Spleen (tissue), 11 donors: Measurements from ENCODE around the gene WDR33. TPM values are rescaled to one million over a fixed set of nuclear protein-coding genes. Genes with fewer than 3 reads are reported as not detected.
A peak's percentile ranks its signal among the peaks of the same experiment; 100 is the strongest.
"Not testable (repeated sequence)": the region's sequence is repeated elsewhere in the genome, so short reads cannot be mapped to it uniquely, and the experiment has no call there.

Experiments used
- DNase-seq: peaks from one replicate; pipeline ENCODE4 v3.0.0-alpha.2; 2020
- H3K27ac ChIP-seq, 8 donors: fragments of 200-600 bp; sonication (generic) in 7 of 8; 1 replicate in 4 of 8; 2 replicates in 4 of 8; pipeline versions ENCODE4 v1.5.0 to v1.8.0; 2016 to 2021; ENCODE audit warnings: inconsistent platforms in 4 of 8, mild to moderate bottlenecking in 4 of 8, moderate library complexity in 1 of 8
- H3K27me3 ChIP-seq, 7 donors: fragments of 200-600 bp; sonication (generic) in 6 of 7; replicated peaks in 1 of 7; 1 replicate in 4 of 7; 2 replicates in 3 of 7; pipeline versions ENCODE4 v1.5.0 to v1.8.0; 2016 to 2021; ENCODE audit warnings: inconsistent platforms in 3 of 7, mild to moderate bottlenecking in 1 of 7
- H3K36me3 ChIP-seq, 6 donors: fragments of 200-600 bp; sonication (generic) in 5 of 6; 1 replicate in 4 of 6; 2 replicates in 2 of 6; pipeline versions ENCODE4 v1.5.0 to v1.8.0; 2016 to 2021; ENCODE audit warnings: inconsistent platforms in 2 of 6
- H3K4me1 ChIP-seq, 6 donors: fragments of 200-600 bp; sonication (generic) in 5 of 6; 1 replicate in 3 of 6; 2 replicates in 3 of 6; pipeline versions ENCODE4 v1.5.0 to v1.8.0; 2016 to 2021; ENCODE audit warnings: inconsistent platforms in 3 of 6
- H3K4me3 ChIP-seq, 8 donors: fragments of 200-600 bp; sonication (generic) in 7 of 8; 1 replicate in 4 of 8; 2 replicates in 4 of 8; pipeline versions ENCODE4 v1.5.0 to v1.8.0; 2016 to 2021; ENCODE audit warnings: inconsistent platforms in 4 of 8, mild to moderate bottlenecking in 4 of 8, moderate library complexity in 2 of 8
- H3K9me3 ChIP-seq, 8 donors: fragments of 200-600 bp; sonication (generic) in 7 of 8; 1 replicate in 4 of 8; 2 replicates in 4 of 8; pipeline versions ENCODE4 v1.5.0 to v1.8.0; 2016 to 2021; ENCODE audit warnings: inconsistent platforms in 4 of 8
- CTCF ChIP-seq, 11 experiments: fragments of 200-600 bp in 7 of 11; fragments of 450-650 bp in 4 of 11; sonication (generic) in 4 of 11; IDR thresholded peaks in 8 of 11; conservative IDR thresholded peaks in 3 of 11; 1 replicate in 7 of 11; 2 replicates in 4 of 11; pipeline versions ENCODE4 v1.4.0 to v1.8.0; 2016 to 2021; ENCODE audit warnings: antibody characterized with exemption in 11 of 11, inconsistent platforms in 4 of 11, mild to moderate bottlenecking in 1 of 11
- POLR2A ChIP-seq, 3 donors: fragments of 450-650 bp; IDR thresholded peaks; one replicate each; pipeline ENCODE4 v1.5.1; 2017; ENCODE audit warnings: antibody characterized with exemption in 3 of 3, mild to moderate bottlenecking in 1 of 3
- POLR2AphosphoS5 ChIP-seq, 3 donors: sonication (generic); formaldehyde crosslinking; IDR thresholded peaks; one replicate each; pipeline ENCODE4 v1.5.1; 2017; ENCODE audit warnings: antibody characterized with exemption in 3 of 3
- WGBS, 5 donors: extraction: QIAGEN DNeasy Blood & Tissue Kit in 3 of 5; methylation state at CpG; one replicate each; pipeline versions ENCODE4 v1.1.5 to v1.1.7; 2013 to 2018; 5-methylcytosine and 5-hydroxymethylcytosine counted together
- intact Hi-C: fragments of 100-400 bp; cut with DNase I; formaldehyde crosslinking; loops from one replicate; pipeline ENCODE4 v1.15.0; 2023; ENCODE audit warnings: low total_unique reads
- polyA plus RNA-seq, 3 donors: library from polyadenylated mRNA; stranded (reverse); fragments of 200-250 nt; gene quantifications; one replicate each; pipeline ENCODE4 v1.2.1, GENCODE V29; 2013
- total RNA-seq, 7 donors: library from RNA; depleted of rRNA in 3 of 7; stranded (reverse); fragments of >200 nt in 3 of 7; fragmentation: NEBNext Ultra II Directional in 4 of 7; extraction: Animal tissue kit (Norgen Biotek cat#: 25700) in 4 of 7; gene quantifications; one replicate each; pipeline versions ENCODE4 v1.1.0 to v1.2.1, GENCODE V29; 2016 to 2021
- donor health status: healthy with polysubstance abuse.
- donor health status: DM: no; HTN: no; CAD: no; lungs with moderate emphysema.
- donor health status: DM: no; HTN: no; CAD: no.
- donor health status: Bipolar disorder and iron deficiency.
- donor health status: healthy.
- donor health status: DM: no; HTN: no; CAD: no.
- donor health status: DM: yes; HTN: yes; CAD: no.

Gene WDR33
- total and polyA plus RNA-seq, 10 donors, result 15.4 to 85.3 (median 63.1) TPM

- DNase-seq, result no peak
- Histone ChIP-seq H3K4me3 (no peak overlapping the region), H3K27me3 (no peaks in the 10 kb centered on the region), H3K4me1 (peaks cover 40 to 99% (median 86%) of the 10 kb centered on the region in 6 donors), H3K27ac (no peak overlapping the region), H3K9me3 (no peaks in the 10 kb centered on the region), H3K36me3 (peaks cover 0 to 12% (median 2%) of the 10 kb centered on the region in 6 donors)
- 80 to 87% (median 84%) methylated on average over 6 of the region's 6 CpGs for WGBS, 5 donors
- intact Hi-C loops, result no loop called here
- TF ChIP-seq POLR2AphosphoS5 (IDR thresholded peaks at IDR 0.05) (no peak), POLR2A (IDR thresholded peaks at IDR 0.05) (no peak), CTCF (IDR thresholded peaks at IDR 0.05 in 8 of 11, conservative IDR thresholded peaks at IDR 0.05 in 3 of 11) (no peak)
Observed at GRCh38 chr2:127805491-127805890, 5.5 kb downstream of the WDR33 start.

DNA sequence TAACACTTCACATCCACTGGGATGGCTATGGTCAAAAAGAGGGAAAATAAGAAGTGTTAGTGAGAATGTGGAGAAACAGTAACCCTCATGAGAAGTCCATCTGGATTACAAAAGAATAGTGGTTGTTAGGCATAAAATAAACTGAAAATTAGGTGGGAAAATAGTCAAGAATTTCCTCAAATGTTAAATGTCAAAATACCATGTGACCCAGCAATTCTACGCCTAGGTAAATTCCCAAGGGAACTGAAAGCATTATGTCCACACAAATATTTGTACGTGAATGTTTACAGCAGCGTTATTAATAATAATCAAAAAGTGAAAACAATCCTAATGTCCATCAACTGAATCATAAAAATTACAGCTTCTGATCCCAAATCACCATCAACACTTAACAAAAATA, 11.0 kb downstream of the WDR33 start:
- no peak for TF ChIP-seq POLR2AphosphoS5 (IDR thresholded peaks at IDR 0.05)
- no peak for TF ChIP-seq CTCF (IDR thresholded peaks at IDR 0.05 in 8 of 11, conservative IDR thresholded peaks at IDR 0.05 in 3 of 11)
- TF ChIP-seq POLR2A (IDR thresholded peaks at IDR 0.05), result no peak
- WGBS, 5 donors, result 69 to 85% (median 82%) methylated on average over 3 of the region's 3 CpGs
- no peak for DNase-seq
- Histone ChIP-seq H3K27ac (peak overlapping the region in 2 of 8 donors; percentile 11 to 12), H3K27me3 (no peaks in the 10 kb centered on the region), H3K4me1 (peaks cover 34 to 100% (median 88%) of the 10 kb centered on the region in 6 donors), H3K4me3 (no peak overlapping the region), H3K9me3 (no peaks in the 10 kb centered on the region), H3K36me3 (peaks cover 0 to 27% (median 2%) of the 10 kb centered on the region in 6 donors)
- intact Hi-C loops, result no loop called here

GRCh38 chr2:127796389-127796788, 14.6 kb downstream of the WDR33 start:
- no peak for DNase-seq
- H3K36me3 ChIP-seq, result peaks cover 0 to 30% (median 2%) of the 10 kb centered on the region in 6 donors
- H3K27ac ChIP-seq, result peak overlapping the region in 4 of 8 donors; percentile 10 to 46 (median 43)
- intact Hi-C loops, result no loop called here
- no peaks in the 10 kb centered on the region for H3K9me3 ChIP-seq
- WGBS, 5 donors, result 73 to 87% (median 81%) methylated on average over 2 of the region's 2 CpGs
- H3K4me3 ChIP-seq, result no peak overlapping the region
- no peak for TF ChIP-seq POLR2AphosphoS5 (IDR thresholded peaks at IDR 0.05)
- no peak for TF ChIP-seq POLR2A (IDR thresholded peaks at IDR 0.05)
- TF ChIP-seq CTCF (IDR thresholded peaks at IDR 0.05 in 8 of 11, conservative IDR thresholded peaks at IDR 0.05 in 3 of 11), result no peak
- H3K4me1 ChIP-seq, result peaks cover 34 to 100% (median 79%) of the 10 kb centered on the region in 6 donors
- no peaks in the 10 kb centered on the region for H3K27me3 ChIP-seq

- DNase-seq, intact Hi-C loops, H3K27me3 ChIP-seq, H3K9me3 ChIP-seq: not testable (repeated sequence)
- peaks cover 30 to 100% (median 66%) of the 10 kb centered on the region in 6 donors for H3K4me1 ChIP-seq
- 49 to 76% (median 56%) methylated on average over 6 of the region's 6 CpGs for WGBS, 5 donors
- peak overlapping the region in 1 of 8 donors; percentile 7 for H3K4me3 ChIP-seq
- H3K36me3 ChIP-seq, result peaks cover 0 to 22% (median 0%) of the 10 kb centered on the region in 6 donors
- peak overlapping the region in 4 of 8 donors; percentile 10 to 58 (median 40) for H3K27ac ChIP-seq
Observed at GRCh38 chr2:127794901-127795300, 16.1 kb downstream of the WDR33 start.

DNA sequence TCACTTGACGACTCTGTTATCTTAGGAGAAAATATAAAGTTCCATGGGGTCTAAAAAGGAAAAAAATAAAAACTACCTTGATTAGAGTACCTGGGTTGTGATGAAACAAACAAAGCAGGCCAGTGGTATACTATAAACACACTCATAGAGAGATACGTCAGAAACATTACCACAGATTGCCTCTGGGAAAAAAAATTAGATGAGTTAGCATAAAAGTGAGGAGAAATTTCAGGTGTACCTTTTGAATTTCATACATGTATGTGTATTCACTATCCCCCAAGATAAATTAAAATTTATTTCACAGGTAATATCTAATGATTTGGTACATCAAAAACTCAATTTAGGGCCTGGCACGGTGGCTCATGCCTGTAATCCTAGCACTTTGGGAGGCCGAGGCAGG, 18.2 kb downstream of the WDR33 start:
- no peaks in the 10 kb centered on the region for H3K9me3 ChIP-seq
- TF ChIP-seq POLR2AphosphoS5 (IDR thresholded peaks at IDR 0.05) (no peak), CTCF (IDR thresholded peaks at IDR 0.05 in 8 of 11, conservative IDR thresholded peaks at IDR 0.05 in 3 of 11) (no peak), POLR2A (IDR thresholded peaks at IDR 0.05) (no peak)
- intact Hi-C loops, result no loop called here
- 86 to 92% (median 90%) methylated on average over 4 of the region's 4 CpGs for WGBS, 5 donors
- peaks cover 0 to 15% (median 0%) of the 10 kb centered on the region in 6 donors for H3K36me3 ChIP-seq
- no peak overlapping the region for H3K27ac ChIP-seq
- H3K4me1 ChIP-seq, result peaks cover 16 to 81% (median 47%) of the 10 kb centered on the region in 6 donors
- no peak overlapping the region for H3K4me3 ChIP-seq
- H3K27me3 ChIP-seq, result no peaks in the 10 kb centered on the region
- no peak for DNase-seq
